ENCODE measurements around the gene TAF9. TPM values are rescaled to one million over a fixed set of nuclear protein-coding genes. Genes with fewer than 3 reads are reported as not detected.
A peak's percentile ranks its signal among the peaks of the same experiment; 100 is the strongest.
"Not testable (repeated sequence)": the region's sequence is repeated elsewhere in the genome, so short reads cannot be mapped to it uniquely, and the experiment has no call there.

The TAF9 gene
- polyA plus RNA-seq, 3 donors, result 57.1 to 64.8 (median 63.8) TPM

DNA sequence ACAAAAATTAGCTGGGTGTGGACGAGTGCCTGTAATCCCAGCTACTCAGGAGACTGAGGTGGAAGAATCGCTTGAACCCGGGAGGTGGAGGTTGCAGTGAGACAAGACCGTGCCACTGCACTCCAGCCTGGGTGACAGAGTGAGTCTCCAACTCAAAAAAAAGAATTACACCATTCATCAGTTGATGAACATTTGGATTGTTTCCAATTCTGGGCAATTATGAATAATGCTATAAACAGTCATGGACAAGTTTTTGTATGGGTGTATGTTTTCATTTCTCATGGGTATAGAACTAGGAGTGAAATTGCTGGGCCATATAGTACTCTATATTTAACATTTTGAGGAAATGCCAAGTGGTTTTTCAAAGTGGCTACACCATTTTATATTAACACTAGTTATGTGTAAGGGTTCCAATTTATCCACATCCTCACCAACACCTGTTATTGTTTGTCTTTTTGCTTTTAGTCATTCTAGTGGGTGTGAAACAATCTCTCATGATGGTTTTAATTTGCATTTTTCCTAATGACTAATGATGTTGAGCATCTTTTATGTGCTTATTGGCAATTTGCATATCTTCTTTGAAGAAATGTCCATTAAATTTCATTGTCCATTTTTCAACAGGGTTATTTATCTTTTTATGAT, 27.7 kb downstream of the TAF9 start:
- DNase-seq (ENCODE audit: low read depth in 3 of 3, low spot score in 2 of 3), result no peak

DNA sequence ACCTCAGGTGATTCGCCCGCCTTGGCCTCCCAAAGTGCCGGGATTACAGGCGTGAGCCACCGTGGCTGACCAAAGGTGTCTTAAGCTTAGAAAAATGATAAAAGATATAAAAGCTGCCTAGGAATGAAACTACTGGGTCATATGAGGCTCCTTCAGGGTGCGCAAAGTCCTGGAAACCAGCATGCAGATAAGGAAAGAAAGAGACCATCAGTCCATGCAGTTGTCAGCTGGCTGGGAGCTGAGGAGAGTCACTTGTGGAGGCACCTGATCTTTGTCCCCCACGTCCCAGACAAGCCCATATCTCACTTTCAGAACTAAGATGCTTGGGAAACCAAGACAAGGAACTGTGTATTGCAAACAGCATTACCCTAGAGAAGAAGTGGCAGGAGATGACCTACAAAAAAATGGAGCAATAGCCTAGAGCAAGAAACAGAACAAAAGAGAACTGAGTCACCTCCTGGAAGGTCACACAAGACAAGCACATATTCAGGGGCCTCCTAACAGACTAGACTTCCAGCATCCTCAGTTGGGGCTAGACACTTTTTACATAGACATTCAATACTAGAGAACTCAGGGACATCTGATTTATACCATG, 33.9 kb downstream of the TAF9 start:
- DNase-seq (ENCODE audit: low read depth in 3 of 3, low spot score in 2 of 3), result no peak

- DNase-seq (ENCODE audit: low read depth in 3 of 3, low spot score in 2 of 3), result peak in 2 of 3 donors; percentile 59 to 62
These were observed 34.5 kb downstream of the TAF9 start for GRCh38 chr5:69334793-69335268.

- not testable (repeated sequence) for DNase-seq (ENCODE audit: low read depth in 3 of 3, low spot score in 2 of 3)
These were observed 35.5 kb downstream of the TAF9 start for GRCh38 chr5:69333668-69334315.

- DNase-seq (ENCODE audit: low read depth in 3 of 3, low spot score in 2 of 3), result peak in 1 of 3 donors; percentile 1
These were observed 37.5 kb downstream of the TAF9 start for GRCh38 chr5:69331528-69332445.

GRCh38 chr5:69329905-69330489, 39.3 kb downstream of the TAF9 start:
- DNase-seq (ENCODE audit: low read depth in 3 of 3, low spot score in 2 of 3), result no peak

DNA sequence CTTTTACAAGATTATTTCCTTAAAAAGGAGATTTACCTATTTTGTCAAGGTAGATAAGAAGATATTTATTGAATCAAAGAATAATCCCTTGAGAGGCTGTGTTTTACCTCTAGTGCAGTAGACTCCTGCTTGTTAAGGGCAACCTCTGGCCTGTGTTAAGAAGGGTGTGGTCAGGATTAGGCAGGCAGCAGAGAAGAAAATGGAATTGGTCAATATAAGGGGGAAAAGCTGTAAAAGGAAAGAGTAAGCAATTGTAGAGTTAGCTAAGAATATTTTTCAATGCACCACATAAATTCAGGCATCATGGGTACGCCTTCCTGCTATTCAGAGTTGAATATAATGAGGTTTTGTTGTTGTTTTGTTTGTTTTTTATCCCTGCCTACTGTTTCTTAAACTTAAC, 43.0 kb downstream of the TAF9 start:
- no peak for DNase-seq (ENCODE audit: low read depth in 3 of 3, low spot score in 2 of 3)

- no peak for DNase-seq (ENCODE audit: low read depth in 3 of 3, low spot score in 2 of 3)
These were observed 51.9 kb downstream of the TAF9 start for GRCh38 chr5:69317391-69317790.

- DNase-seq (ENCODE audit: low read depth in 3 of 3, low spot score in 2 of 3), result no peak
These were observed 53.3 kb downstream of the TAF9 start for GRCh38 chr5:69315972-69316371.

Other genes starting within 250 kb of the TAF9 start
- gene CCNB1, start 202.4 kb downstream of the TAF9 start, polyA plus RNA-seq (ENCODE audit: insufficient read length in 3 of 3), result 100 to 1,000 TPM in 1 of 3 donors, 10 to 100 TPM in 2; 90.7 to 101 (median 96.2) TPM
- 10 to 100 TPM; 23.6 to 26.2 (median 26.1) TPM for gene CENPH, start 179.9 kb downstream of the TAF9 start, polyA plus RNA-seq (ENCODE audit: insufficient read length in 3 of 3)
- 10 to 100 TPM; 39.2 to 41.6 (median 39.6) TPM for gene CDK7, start 134.6 kb downstream of the TAF9 start, polyA plus RNA-seq (ENCODE audit: insufficient read length in 3 of 3)
- gene CCDC125, start 36.7 kb downstream of the TAF9 start, polyA plus RNA-seq (ENCODE audit: insufficient read length in 3 of 3), result 10 to 100 TPM; 11.3 to 13.2 (median 12.9) TPM
- 100 to 1,000 TPM in 2 of 3 donors, 10 to 100 TPM in 1; 97.3 to 102 (median 100) TPM for gene AK6, start within 50 bp of the TAF9 start, polyA plus RNA-seq (ENCODE audit: insufficient read length in 3 of 3)
- gene RAD17, start 298 bp upstream of the TAF9 start, polyA plus RNA-seq (ENCODE audit: insufficient read length in 3 of 3), result 10 to 100 TPM; 39.3 to 42.6 (median 41.7) TPM
- gene MARVELD2, start 45.6 kb upstream of the TAF9 start, polyA plus RNA-seq (ENCODE audit: insufficient read length in 3 of 3), result 10 to 100 TPM; 27.1 to 31.3 (median 27.3) TPM
- 10 to 100 TPM; 40.8 to 46.1 (median 45.0) TPM for gene OCLN, start 123.3 kb upstream of the TAF9 start, polyA plus RNA-seq (ENCODE audit: insufficient read length in 3 of 3)
- gene GTF2H2C, start 190.7 kb upstream of the TAF9 start, polyA plus RNA-seq (ENCODE audit: insufficient read length in 3 of 3), result 10 to 100 TPM; 25.8 to 36.3 (median 29.8) TPM

Measured in right renal cortex interstitium (tissue), 3 donors.